ENCODE measurements around the gene DYNC2I2.

DNA sequence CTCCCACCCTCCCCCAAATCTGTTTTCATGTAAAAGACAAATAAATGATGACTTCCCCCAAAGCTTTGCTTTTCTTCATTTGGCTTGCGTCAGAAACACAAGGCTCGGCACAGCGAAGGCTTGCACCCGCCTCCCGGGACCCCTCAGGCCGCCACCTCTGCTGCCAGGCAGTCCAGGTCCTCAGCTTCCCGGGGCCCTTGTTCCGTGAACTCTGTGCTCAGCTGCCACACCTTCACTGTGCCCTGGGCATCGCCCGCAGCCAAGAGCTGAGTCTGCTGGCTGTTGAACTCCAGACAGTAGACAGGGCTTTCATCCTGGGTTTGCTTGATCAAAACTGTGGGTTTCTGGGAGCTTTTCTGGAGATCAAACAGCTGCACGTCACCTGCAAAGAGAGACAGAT, 23.0 kb downstream of the DYNC2I2 start:
- TF ChIP-seq, protein P1, sequence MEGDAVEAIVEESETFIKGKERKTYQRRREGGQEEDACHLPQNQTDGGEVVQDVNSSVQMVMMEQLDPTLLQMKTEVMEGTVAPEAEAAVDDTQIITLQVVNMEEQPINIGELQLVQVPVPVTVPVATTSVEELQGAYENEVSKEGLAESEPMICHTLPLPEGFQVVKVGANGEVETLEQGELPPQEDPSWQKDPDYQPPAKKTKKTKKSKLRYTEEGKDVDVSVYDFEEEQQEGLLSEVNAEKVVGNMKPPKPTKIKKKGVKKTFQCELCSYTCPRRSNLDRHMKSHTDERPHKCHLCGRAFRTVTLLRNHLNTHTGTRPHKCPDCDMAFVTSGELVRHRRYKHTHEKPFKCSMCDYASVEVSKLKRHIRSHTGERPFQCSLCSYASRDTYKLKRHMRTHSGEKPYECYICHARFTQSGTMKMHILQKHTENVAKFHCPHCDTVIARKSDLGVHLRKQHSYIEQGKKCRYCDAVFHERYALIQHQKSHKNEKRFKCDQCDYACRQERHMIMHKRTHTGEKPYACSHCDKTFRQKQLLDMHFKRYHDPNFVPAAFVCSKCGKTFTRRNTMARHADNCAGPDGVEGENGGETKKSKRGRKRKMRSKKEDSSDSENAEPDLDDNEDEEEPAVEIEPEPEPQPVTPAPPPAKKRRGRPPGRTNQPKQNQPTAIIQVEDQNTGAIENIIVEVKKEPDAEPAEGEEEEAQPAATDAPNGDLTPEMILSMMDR (conservative IDR thresholded peaks at IDR 0.05; ENCODE audit: low read length) = no peak
- no peak for TF ChIP-seq EZH2phosphoT487 (IDR thresholded peaks at IDR 0.05; ENCODE audit: borderline replicate concordance, low read depth, low read length)

Data from OCI-LY7 (cell line).